Measurements from ENCODE around the gene CYTH3. TPM values are rescaled to one million over a fixed set of nuclear protein-coding genes. Genes with fewer than 3 reads are reported as not detected.

The CYTH3 gene
- total RNA-seq, 1 donor from 2014 or later, result 24.9 TPM

- no peak for DNase-seq (ENCODE audit: low read depth)
- no peak for TF ChIP-seq CTCF (IDR thresholded peaks at IDR 0.05; ENCODE audit: insufficient read depth, low read length, poor library complexity, severe bottlenecking)
- no peaks in the 10 kb centered on the region for H3K36me3 ChIP-seq (ENCODE audit: control insufficient read depth, insufficient read depth, low read length)
- no peaks in the 10 kb centered on the region for H3K27me3 ChIP-seq (ENCODE audit: control insufficient read depth, insufficient read depth, low read length)
- H3K4me3 ChIP-seq (ENCODE audit: low read depth, low read length), result no peak overlapping the region
Observed at GRCh38 chr7:6166443-6166891, 106.0 kb downstream of the CYTH3 start.

GRCh38 chr7:6165521-6166320, 106.7 kb downstream of the CYTH3 start:
- no peaks in the 10 kb centered on the region for H3K36me3 ChIP-seq (ENCODE audit: control insufficient read depth, insufficient read depth, low read length)
- TF ChIP-seq CTCF (IDR thresholded peaks at IDR 0.05; ENCODE audit: insufficient read depth, low read length, poor library complexity, severe bottlenecking), result no peak

GRCh38 chr7:6165075-6165474, 107.3 kb downstream of the CYTH3 start:
- no peak for TF ChIP-seq CTCF (IDR thresholded peaks at IDR 0.05; ENCODE audit: insufficient read depth, low read length, poor library complexity, severe bottlenecking)
- no peaks in the 10 kb centered on the region for H3K27me3 ChIP-seq (ENCODE audit: control insufficient read depth, insufficient read depth, low read length)

More at GRCh38 chr7:6165521-6166320, 106.7 kb downstream of the CYTH3 start:
- DNase-seq (ENCODE audit: low read depth), result no peak
- Histone ChIP-seq H3K27me3 (ENCODE audit: control insufficient read depth, insufficient read depth, low read length) (no peaks in the 10 kb centered on the region), H3K4me3 (ENCODE audit: low read depth, low read length) (no peak overlapping the region)

GRCh38 chr7:6164491-6164890, 107.9 kb downstream of the CYTH3 start:
- no peak overlapping the region for H3K4me3 ChIP-seq (ENCODE audit: low read depth, low read length)
- H3K27me3 ChIP-seq (ENCODE audit: control insufficient read depth, insufficient read depth, low read length), result no peaks in the 10 kb centered on the region
- peak; percentile 35 for TF ChIP-seq CTCF (IDR thresholded peaks at IDR 0.05; ENCODE audit: insufficient read depth, low read length, poor library complexity, severe bottlenecking)
- no peak for DNase-seq (ENCODE audit: low read depth)
- no peaks in the 10 kb centered on the region for H3K36me3 ChIP-seq (ENCODE audit: control insufficient read depth, insufficient read depth, low read length)

More at GRCh38 chr7:6165075-6165474, 107.3 kb downstream of the CYTH3 start:
- no peaks in the 10 kb centered on the region for H3K36me3 ChIP-seq (ENCODE audit: control insufficient read depth, insufficient read depth, low read length)
- DNase-seq (ENCODE audit: low read depth), result no peak
- H3K4me3 ChIP-seq (ENCODE audit: low read depth, low read length), result no peak overlapping the region

- Histone ChIP-seq H3K27me3 (ENCODE audit: control insufficient read depth, insufficient read depth, low read length) (no peaks in the 10 kb centered on the region), H3K4me3 (ENCODE audit: low read depth, low read length) (no peak overlapping the region), H3K36me3 (ENCODE audit: control insufficient read depth, insufficient read depth, low read length) (no peaks in the 10 kb centered on the region)
- DNase-seq (ENCODE audit: low read depth), result no peak
- no peak for TF ChIP-seq CTCF (IDR thresholded peaks at IDR 0.05; ENCODE audit: insufficient read depth, low read length, poor library complexity, severe bottlenecking)
Observed at GRCh38 chr7:6164010-6164409, 108.4 kb downstream of the CYTH3 start.
